H1 (cell line): ENCODE measurements around the gene VAX1. TPM values are rescaled to one million over a fixed set of nuclear protein-coding genes. Genes with fewer than 3 reads are reported as not detected.

Experiments used
- ASH2L ChIP-seq: fragments of 200-600, 300-600 bp; sonication (generic); IDR thresholded peaks from one replicate; pipeline ENCODE4 v1.7.1; 2017; ENCODE audit warnings: low read length
- CBX5 ChIP-seq: fragments of 300-800, 300-1000 bp; sonication (generic); IDR thresholded peaks from 2 replicates; pipeline ENCODE4 v1.7.1; 2016; ENCODE audit warnings: antibody characterized with exemption, low read length, low read depth
- CHD7 ChIP-seq: fragments of 300-600 bp; sonication (generic); IDR thresholded peaks from 2 replicates; pipeline ENCODE4 v1.7.1; 2012; ENCODE audit warnings: low read length, moderate library complexity, mild to moderate bottlenecking, inconsistent platforms; ENCODE audit not compliant: insufficient replicate concordance
- CREB1 ChIP-seq: IDR thresholded peaks from 2 replicates; pipeline ENCODE4 v1.6.1; 2012; ENCODE audit warnings: inconsistent platforms
- HDAC2 ChIP-seq, 2 experiments: fragments of 300-600 bp in 1 of 2; sonication (generic) in 1 of 2; IDR thresholded peaks; 2 replicates each; pipeline ENCODE4 v1.6.1; 2011 to 2012; ENCODE audit warnings: low read depth in 2 of 2, low read length in 2 of 2, mild to moderate bottlenecking in 2 of 2, moderate library complexity in 2 of 2, borderline replicate concordance in 1 of 2, inconsistent platforms in 1 of 2
- SAP30 ChIP-seq: fragments of 300-600 bp; sonication (generic); IDR thresholded peaks from 2 replicates; pipeline ENCODE4 v1.7.1; 2012; ENCODE audit warnings: low read length, moderate library complexity, mild to moderate bottlenecking, inconsistent platforms; ENCODE audit not compliant: insufficient read depth, insufficient replicate concordance
- SIX5 ChIP-seq: IDR thresholded peaks from 2 replicates; pipeline ENCODE4 v1.6.1; 2011; ENCODE audit warnings: mild to moderate bottlenecking, low read depth, low read length
- SRF ChIP-seq: IDR thresholded peaks from 2 replicates; pipeline ENCODE4 v1.6.1; 2011; ENCODE audit warnings: mild to moderate bottlenecking, low read depth, low read length, moderate library complexity
- polyA plus RNA-seq, 7 experiments: library from polyadenylated mRNA; depleted of rRNA in 3 of 7; stranded (reverse) in 5 of 7; unstranded in 2 of 7; fragments of >200 nt in 5 of 7; fragments of 200-250 nt in 2 of 7; gene quantifications; 1 replicate in 5 of 7; 2 replicates in 1 of 7; 4 replicates in 1 of 7; pipeline versions ENCODE4 v1.2.1 to v1.2.3, GENCODE V29; 2011 to 2013; ENCODE audit warnings: missing spikeins in 2 of 7, mixed read lengths in 2 of 7
- total RNA-seq: library from RNA; stranded (reverse); fragmentation: NEBNext Ultra II Directional; extraction: Animal tissue kit (Norgen Biotek cat#: 25700); gene quantifications from 2 replicates; pipeline ENCODE4 v1.2.1, GENCODE V29; 2021

VAX1 gene
- total and polyA plus RNA-seq, 2 of the 8 experiments (the other 6 are each of a cell fraction or from before 2014, with no cell fraction given): not detected

DNA sequence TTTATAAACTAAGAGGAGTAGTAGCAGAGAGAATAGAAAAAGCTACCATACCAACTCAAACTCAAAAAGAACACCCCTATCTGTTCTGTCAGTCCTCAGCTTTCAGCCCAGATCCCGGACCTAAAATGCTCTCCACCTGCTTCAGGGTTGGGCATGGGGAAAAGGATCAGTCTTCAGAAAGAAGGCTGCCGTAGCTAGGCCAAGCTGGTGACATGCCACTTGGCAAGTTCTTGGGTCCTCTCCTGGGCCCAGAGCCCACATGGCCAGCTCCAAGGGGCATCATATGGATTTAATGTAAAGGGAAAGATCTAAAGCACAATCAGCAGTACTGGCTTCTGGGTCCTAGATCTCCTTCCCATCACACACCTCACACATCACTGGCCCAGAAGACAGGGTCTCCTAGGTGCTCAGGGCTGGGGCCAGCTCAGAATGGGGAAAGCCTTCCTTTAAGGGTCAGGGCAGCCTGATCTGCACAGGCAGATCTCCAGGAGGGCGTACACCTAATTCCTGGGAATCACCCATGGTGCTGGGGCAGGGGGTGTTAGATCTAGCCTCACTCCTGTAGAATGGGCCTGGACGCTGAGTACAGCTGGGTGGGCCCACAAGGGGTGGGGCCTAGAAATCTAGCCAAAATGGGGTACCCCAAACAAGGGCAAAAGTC is 2.5 kb downstream of the VAX1 start (continued):
- TF ChIP-seq SRF (no peak), CREB1 (no peak), CBX5 (no peak), SAP30 (no peak), CHD7 (no peak), ASH2L (no peak), HDAC2 (IDR thresholded peaks at IDR 0.05; ENCODE audit: borderline replicate concordance in 1 of 2, low read depth in 2 of 2, low read length in 2 of 2) (no peak), SIX5 (no peak)
